NCI-H446 (cell line): Measurements from ENCODE around the gene IL12RB2.
"Not testable (repeated sequence)": the region's sequence is repeated elsewhere in the genome, so short reads cannot be mapped to it uniquely, and the experiment has no call there.

Source experiments
- DNase-seq, 2 experiments: peaks; one replicate each; lab custom pipeline; 2025; lab: John Stamatoyannopoulos, UW

Gene IL12RB2

GRCh38 chr1:67399199-67399993, 91.7 kb downstream of the IL12RB2 start:
- no peak for DNase-seq

GRCh38 chr1:67400029-67400786, 92.5 kb downstream of the IL12RB2 start:
- DNase-seq = not testable (repeated sequence)

GRCh38 chr1:67401443-67401842, 93.8 kb downstream of the IL12RB2 start:
- DNase-seq = no peak

GRCh38 chr1:67404212-67404620, 96.5 kb downstream of the IL12RB2 start:
- no peak for DNase-seq

- DNase-seq = no peak
These were observed 98.0 kb downstream of the IL12RB2 start for GRCh38 chr1:67405473-67406245.

- DNase-seq = no peak
These were observed 99.8 kb downstream of the IL12RB2 start for GRCh38 chr1:67407498-67407897.

- DNase-seq = no peak
These were observed 100.5 kb downstream of the IL12RB2 start for GRCh38 chr1:67408148-67408547.

- not testable (repeated sequence) for DNase-seq
These were observed 105.4 kb downstream of the IL12RB2 start for GRCh38 chr1:67413101-67413500.

GRCh38 chr1:67414574-67414973, 106.9 kb downstream of the IL12RB2 start:
- no peak for DNase-seq

- no peak for DNase-seq
These were observed 107.4 kb downstream of the IL12RB2 start for GRCh38 chr1:67415041-67415440.

- DNase-seq = not testable (repeated sequence)
These were observed 110.1 kb downstream of the IL12RB2 start for GRCh38 chr1:67417733-67418132.

GRCh38 chr1:67418839-67419586, 111.3 kb downstream of the IL12RB2 start:
- DNase-seq = no peak

- no peak for DNase-seq
These were observed 113.3 kb downstream of the IL12RB2 start for GRCh38 chr1:67420835-67421492.

GRCh38 chr1:67427465-67427864, 119.8 kb downstream of the IL12RB2 start:
- DNase-seq = no peak

GRCh38 chr1:67427947-67428346, 120.3 kb downstream of the IL12RB2 start:
- no peak for DNase-seq

- DNase-seq = no peak
These were observed 121.4 kb downstream of the IL12RB2 start for GRCh38 chr1:67429011-67429527.

GRCh38 chr1:67429528-67430357, 122.1 kb downstream of the IL12RB2 start:
- DNase-seq = peak in 1 of 2 experiments; percentile 16

- peak; percentile 99 for DNase-seq
These were observed 122.9 kb downstream of the IL12RB2 start, which contains the start of gene SERBP1 for GRCh38 chr1:67430358-67431155. Gene SERBP1 (minus strand): TSS chr1:67430402. CDS start chr1:67430300, 102 bp downstream.

GRCh38 chr1:67431156-67431765, 123.6 kb downstream of the IL12RB2 start:
- DNase-seq = no peak
